Glomerular visceral epithelial cell (primary cell): Measurements from ENCODE around the gene CAPN10.
"Not testable (repeated sequence)": the region's sequence is repeated elsewhere in the genome, so short reads cannot be mapped to it uniquely, and the experiment has no call there.

Experiments used
- DNase-seq: peaks from one replicate; pipeline ENCODE4 v3.0.0-alpha.2; 2016; ENCODE audit errors: extremely low spot score

Gene CAPN10

GRCh38 chr2:240602266-240603050 is 15.9 kb downstream of the CAPN10 start:
- no peak for DNase-seq

GRCh38 chr2:240603081-240603835 is 16.7 kb downstream of the CAPN10 start:
- DNase-seq = no peak

DNA sequence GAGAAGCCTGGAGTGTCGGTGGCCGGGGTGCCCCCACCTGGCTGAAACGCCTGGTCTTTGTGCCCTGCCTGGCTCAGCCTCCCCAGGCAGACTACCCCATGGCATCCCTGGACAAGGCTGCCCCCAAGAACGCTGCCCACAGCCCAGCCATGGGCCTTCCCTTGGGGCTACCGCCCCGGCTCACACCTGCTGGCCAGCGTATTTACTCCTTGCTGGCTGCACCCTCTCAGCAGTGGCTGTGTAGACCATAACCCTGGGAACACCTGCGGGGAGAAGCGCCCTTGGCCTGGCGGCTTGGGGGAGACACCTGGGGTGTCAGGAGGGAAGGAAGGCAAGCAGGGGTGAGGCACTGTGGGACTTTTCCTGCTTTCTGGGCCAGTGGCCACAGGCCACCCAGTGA is 17.3 kb downstream of the CAPN10 start:
- no peak for DNase-seq

GRCh38 chr2:240604291-240604938 is 17.9 kb downstream of the CAPN10 start:
- peak; percentile 90 for DNase-seq

DNA sequence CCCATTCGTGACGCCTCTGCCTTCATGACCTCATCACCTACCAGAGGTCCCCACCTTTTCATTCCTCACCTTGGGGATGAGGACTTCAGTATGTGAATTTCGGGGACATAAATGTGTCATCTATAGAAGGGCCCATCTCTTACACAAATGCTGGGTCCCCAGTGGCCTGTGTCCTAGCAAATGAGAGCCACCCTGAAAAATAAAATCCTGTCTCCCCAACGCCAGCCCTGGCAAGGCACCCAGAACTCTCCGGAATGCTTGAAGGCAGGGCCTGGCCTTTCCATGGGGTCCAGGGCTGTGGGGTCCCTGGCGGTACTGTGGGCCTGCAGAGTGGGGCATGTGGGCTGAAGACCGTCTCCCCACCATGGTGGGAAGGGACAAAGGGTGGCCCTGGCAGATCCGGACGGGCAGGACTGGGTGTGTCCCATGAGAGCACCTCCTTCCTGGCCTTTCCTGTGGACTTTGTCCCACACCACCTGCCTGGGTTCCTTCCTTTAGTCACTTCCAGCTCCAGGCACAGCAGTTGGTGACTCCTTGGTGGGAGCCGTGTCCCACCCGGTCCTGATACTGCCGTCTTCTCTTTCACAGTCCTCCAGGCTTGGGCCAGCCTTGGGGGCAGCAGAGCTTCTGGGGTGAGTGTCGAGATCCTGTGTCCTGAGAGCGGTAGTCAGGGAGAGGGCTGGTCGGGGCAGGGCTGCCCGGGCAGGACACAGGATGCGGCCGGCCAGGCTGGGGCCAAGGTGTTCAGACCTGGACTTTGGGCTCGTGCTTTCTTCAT is 18.6 kb downstream of the CAPN10 start:
- no peak for DNase-seq

DNA sequence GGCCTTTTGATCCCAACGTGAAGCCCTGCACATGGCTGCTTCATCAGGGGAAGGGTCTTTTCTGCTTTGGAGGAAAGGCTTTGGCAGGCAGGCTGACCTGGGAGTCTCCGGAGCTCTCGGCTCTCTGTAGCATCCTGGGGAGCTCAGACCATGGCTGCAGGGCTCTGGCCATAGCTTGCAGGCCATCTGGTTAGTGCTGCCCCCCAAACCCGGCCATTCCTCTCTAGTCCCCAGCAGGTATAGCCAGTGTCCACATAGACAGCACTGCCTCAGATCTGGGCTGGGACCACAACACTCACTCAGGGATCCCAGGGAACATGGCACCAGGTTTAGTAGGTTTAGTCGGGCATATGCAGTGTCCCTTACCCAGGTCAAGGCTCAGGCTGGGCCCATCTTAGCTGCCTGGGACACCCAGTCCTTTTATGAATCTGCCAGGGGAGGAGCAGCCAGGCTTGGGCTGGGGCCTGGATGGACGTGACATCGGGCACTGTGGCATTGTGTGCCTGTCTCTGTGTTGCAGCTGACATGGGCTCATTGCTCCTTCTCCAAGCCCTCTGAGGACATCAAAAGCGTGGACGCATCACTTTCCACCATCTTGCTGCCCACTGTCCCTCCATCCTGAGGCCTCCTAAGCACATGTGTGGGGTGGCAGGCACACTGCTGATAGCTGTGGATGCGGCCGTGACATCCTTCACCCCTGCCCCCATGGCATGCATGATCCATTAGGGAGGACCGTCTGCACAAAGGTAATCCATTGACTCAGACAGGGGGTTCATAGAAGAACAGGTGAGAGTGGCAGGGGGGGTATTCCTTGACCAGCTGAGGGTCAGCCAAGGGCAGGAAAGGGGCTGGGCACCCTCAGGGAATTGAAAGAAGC is 19.6 kb downstream of the CAPN10 start:
- DNase-seq = no peak

- DNase-seq = no peak
Measured at GRCh38 chr2:240611601-240612210, 25.2 kb downstream of the CAPN10 start.

- no peak for DNase-seq
Measured at GRCh38 chr2:240613781-240614180, 27.2 kb downstream of the CAPN10 start.

GRCh38 chr2:240614391-240614790 is 27.9 kb downstream of the CAPN10 start:
- no peak for DNase-seq

DNA sequence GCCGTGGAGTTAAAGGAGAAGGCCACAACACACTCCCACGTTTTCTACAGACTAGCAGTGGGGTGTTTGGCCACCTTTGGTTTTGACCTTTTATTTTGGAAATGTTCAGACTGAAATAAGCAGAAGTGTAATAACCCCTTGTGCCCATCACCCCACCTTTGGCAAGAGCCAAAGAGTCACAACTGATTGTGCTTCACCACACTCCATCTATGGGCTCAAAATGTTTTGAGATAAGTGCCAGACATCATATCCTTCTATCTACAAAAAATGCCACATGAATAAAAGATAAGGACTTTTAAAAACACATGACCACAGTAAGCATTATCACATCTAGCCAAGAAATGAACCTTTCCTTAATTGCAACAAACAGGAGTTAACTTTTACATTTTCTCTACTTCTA is 28.9 kb downstream of the CAPN10 start:
- DNase-seq = no peak

DNA sequence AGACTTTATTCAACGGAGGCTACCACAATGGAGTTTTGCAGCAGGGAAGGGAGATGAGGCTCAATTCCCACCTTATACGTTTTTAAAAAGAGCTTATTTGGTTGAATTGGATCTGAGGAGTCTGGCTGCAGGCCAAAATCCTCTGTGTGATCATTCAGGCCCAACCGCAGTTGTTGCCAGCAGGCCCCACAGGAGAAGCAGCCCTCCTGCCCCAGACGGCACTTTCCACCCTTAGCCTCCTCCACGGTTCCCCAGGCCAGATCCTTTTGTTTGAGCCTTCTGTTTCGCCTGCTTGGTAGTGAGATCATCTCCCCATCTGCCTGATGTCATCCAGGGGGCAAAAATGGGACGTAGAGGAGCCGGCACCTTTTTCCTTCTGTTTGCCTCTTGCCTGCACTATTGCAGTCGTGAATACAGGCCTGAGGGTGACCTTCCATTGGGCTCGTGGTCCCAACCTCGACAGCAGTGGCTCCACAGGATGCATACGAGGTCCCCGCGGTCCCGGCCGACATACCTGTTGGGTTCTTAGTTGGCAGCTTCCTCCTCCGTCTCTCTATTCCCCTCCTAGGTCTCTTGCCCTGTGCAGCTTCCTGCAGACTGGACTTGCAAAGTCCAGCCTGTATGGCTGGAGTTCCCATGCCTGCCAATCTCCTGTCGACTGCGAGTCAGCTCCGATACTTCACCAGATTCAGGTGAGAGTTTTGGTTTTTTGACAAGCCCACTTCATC is 29.4 kb downstream of the CAPN10 start:
- DNase-seq = peak; percentile 42

- not testable (repeated sequence) for DNase-seq
Measured at GRCh38 chr2:240616860-240617666, 30.5 kb downstream of the CAPN10 start.

GRCh38 chr2:240618776-240619175 is 32.2 kb downstream of the CAPN10 start:
- DNase-seq = no peak

GRCh38 chr2:240619506-240620148 is 33.1 kb downstream of the CAPN10 start:
- DNase-seq = peak; percentile 63

DNA sequence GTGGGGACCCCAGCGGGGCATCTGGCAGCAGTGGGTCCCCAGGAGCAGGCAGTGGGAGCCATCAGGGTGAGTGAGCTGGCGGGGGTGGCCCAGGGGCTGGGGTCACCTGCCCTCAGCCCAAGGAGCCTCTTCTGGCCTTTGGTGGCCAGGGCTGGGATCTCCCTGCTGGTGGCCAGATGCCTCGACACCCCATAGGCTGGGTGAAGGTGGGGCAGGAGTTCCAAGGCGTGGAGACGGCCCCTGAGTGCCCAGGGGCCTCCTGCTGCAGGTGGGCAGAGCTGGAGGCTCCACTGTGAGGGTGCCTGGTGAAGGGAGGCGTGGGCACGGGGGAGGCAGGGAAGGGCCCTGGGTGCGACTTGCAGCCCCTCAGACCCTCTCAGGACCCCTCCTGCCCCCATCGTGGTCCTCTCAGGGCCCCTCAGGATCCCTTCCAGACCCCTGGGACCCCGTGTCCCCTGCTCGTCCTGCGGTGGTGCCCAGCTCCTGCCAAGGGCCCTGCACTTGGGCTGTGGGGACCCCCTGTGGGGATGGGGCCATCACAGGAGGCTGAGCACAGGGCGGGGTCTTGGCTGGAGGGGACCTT is 33.7 kb downstream of the CAPN10 start:
- DNase-seq = no peak

GRCh38 chr2:240620859-240621258 is 34.3 kb downstream of the CAPN10 start:
- no peak for DNase-seq

DNA sequence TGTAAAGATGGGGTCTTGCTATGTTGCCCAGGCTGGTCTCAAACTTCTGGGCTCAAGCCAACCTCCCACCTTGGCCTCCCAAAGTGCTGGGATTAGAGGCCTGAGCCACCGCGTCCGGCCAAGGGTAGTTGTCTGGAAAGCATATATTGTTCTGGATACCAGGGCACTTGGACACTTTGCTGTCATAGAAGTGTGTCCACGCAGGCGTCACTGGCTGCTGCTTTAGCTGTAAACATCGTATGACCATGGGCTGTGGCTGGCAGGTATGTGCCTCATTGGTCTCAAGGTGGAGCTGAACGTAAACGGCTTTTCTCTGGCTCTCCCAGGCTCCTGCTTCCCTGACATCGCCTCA is 35.5 kb downstream of the CAPN10 start:
- DNase-seq = no peak
